ENCODE results near the gene HIC1.
"Not testable (repeated sequence)": the region's sequence is repeated elsewhere in the genome, so short reads cannot be mapped to it uniquely, and the experiment has no call there.

Gene HIC1, protein sequence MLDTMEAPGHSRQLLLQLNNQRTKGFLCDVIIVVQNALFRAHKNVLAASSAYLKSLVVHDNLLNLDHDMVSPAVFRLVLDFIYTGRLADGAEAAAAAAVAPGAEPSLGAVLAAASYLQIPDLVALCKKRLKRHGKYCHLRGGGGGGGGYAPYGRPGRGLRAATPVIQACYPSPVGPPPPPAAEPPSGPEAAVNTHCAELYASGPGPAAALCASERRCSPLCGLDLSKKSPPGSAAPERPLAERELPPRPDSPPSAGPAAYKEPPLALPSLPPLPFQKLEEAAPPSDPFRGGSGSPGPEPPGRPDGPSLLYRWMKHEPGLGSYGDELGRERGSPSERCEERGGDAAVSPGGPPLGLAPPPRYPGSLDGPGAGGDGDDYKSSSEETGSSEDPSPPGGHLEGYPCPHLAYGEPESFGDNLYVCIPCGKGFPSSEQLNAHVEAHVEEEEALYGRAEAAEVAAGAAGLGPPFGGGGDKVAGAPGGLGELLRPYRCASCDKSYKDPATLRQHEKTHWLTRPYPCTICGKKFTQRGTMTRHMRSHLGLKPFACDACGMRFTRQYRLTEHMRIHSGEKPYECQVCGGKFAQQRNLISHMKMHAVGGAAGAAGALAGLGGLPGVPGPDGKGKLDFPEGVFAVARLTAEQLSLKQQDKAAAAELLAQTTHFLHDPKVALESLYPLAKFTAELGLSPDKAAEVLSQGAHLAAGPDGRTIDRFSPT

DNA sequence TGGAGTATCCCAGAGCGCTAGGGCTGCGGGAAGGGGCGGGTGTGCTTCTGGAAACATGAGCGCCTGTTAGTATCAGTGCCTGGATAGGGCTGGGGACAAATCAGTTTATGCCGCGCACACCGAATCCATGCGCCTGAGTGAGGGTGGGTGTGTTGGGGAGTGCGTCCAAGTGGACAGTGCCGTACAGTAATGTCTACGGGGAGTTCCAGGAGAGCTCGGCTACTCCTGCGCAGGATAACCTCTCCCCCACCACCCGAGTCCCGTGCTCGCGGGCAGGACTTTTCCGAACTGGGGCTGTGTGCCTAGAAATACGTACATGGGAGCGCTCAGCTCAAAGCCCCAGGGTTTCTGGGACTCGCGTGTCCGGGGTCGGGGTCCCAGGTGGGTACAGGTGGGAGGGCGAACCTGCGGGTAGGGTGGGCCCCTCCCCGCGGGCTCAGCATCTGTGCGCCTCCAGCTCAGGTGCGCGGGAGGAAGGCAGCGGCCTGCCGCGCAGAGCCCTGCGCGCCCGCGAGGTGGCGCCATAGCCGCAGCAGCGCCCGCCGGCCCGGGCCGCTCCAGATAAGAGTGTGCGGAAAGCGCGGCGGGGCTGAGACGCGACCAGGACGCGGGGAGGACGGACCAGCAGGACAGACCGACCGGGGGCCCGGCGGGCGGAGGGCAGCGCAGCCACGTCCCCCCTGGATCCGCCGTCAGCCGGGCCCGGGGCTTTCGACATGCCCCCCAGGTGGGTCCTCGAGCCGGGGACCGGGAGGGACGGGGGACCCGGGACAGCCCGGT lies at the start of gene HIC1:
Gene HIC1 (plus strand): TSS at position 592 of the 780 bp plus-strand sequence. CDS start 1,588 bp downstream, outside the sequence.
- peak; percentile 51 to 73 for DNase-seq

DNA sequence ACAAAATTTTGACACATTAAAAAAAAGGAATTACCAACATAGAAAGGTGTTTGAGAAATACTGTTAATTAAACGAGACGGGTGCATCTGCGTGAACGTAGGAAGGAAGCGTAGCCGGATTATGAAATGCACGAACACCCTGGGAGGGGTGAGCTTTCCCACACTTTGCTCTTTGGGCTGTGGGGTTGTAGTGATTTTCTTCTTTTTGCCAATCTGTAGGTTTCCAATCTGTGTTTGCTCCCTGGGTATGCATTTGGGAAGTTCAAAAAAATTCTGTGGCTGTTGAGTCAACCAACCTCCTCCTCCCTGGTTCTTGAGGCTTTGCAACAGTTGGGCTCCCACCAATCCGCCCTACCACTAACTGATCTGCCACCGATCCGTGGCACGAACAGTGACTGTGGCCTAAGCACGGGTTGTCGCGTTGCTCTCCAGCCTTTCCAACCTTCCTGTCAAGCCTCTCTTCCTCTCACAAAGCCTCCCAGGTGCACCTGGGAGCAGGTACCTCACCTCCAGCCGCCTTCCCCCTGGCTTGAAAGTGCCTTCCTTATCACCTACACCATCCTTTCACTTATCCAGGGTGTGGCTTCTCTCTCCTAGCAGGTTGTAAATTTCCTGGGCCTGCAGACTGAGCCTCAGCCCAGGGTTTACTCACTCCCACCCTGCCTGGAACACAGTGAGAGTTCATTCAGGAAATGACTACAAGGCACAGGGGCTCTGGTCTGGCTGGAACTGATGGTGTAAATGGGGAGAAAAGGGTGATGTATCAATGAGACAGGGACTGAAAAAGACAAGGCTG lies 46.4 kb upstream of the HIC1 start:
- DNase-seq = no peak

GRCh38 chr17:2009737-2010136 lies 45.2 kb upstream of the HIC1 start:
- no peak for DNase-seq

DNA sequence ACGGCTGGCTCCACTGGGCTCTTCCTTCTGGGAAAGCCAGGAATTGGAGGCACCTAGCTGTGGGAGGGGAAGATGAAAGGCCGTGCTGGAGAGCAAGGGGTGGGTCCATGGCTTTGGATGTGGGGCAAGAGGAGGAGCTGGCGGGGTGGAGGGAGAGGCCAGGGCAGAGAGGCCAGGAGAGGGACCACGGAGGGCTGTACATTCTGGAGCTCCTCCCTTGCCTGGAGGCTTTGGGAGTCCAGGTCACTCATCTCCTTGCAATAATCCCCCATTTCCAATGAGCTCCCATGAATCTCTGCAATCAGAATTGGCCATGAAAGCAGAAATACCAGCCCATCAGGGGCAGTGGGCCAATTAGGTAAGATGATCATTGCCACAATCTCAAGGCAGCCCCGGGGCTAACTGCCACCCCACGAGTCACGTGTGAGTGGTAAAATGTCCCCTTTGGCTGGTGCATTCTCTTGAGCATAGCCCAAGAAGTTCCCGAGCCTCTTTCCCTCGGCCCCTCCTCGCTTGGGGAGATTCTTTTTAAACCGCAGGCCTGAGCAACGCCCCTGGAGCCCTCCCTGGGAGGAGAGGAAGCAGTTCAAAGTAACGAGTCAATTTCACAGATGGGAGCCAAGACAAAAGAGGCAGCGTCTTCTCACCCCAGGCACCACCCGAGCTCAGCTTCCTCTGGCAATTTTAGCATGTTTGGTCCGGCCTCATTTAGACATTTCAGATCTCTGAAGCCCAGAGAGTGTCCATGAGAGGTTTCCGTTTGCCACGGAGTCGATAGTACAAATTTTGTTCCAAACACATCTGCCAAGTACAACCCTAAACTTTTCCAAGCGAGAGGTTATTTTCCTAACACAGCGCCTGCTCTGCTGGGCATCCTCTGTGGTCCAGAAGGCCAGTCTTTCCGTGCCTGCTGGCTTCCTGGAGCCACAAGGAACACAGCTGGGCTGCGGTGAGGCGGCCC lies 43.2 kb upstream of the HIC1 start:
- DNase-seq = no peak

GRCh38 chr17:2012499-2012898 lies 42.4 kb upstream of the HIC1 start:
- DNase-seq = no peak

GRCh38 chr17:2013220-2013993 lies 41.5 kb upstream of the HIC1 start:
- not testable (repeated sequence) for DNase-seq

DNA sequence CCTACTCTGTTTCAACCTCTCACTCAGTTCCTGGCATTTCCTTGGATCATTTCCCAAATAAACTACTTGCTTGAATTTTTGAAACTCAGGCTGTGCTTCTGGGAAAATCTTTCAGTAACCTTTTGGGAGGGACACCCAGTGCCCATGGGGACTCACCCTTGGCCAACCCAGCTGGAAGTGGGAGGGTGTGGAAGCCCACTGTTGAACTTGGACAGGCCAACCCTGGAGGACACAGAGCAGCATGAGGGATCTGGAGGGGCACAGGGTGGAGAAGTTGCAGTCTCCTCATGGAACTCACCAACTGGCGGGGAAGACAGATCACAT lies 40.9 kb upstream of the HIC1 start:
- DNase-seq = no peak

DNA sequence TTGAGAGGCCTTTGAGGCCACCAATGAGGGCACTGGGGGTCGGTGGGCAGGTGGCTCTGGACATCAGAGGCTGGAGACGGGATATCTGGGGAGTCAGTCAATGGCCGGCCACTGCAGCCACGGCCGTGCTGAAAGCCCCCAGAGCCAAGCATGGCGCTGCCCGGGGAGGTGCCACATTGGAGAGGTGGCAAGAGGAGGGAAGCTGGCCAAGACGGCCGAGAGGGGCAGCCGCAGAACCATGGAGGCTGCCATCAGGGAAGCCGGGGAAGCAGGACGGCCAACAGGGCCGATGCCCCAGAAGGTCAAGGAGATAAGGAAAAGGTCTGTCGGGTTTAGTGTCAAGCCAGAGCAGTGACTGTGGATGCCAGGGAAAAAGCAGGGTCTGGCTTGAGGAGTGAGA lies 39.6 kb upstream of the HIC1 start:
- no peak for DNase-seq

DNA sequence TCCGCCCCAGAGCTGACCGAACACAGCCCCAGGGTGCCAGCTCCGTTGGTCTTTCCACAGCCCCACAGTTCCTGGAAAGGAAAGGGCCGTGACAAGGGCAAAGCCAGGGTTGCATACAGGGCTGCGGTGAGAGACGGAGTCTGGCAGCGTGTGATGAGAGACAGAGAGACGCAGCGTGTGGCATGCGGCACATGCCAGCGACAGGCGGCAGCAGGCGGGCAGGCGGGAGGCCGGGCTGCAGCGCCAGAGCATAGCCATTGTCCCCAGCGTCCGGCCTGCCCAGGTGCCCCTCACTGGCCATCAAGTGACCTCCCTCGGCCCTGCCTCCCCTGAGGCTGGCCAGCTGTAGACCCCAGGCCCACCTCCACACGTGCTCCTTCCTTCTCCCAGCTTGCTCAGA lies 38.4 kb upstream of the HIC1 start:
- no peak for DNase-seq

- DNase-seq = no peak
Measured at GRCh38 chr17:2017274-2017941, 37.5 kb upstream of the HIC1 start.

DNA sequence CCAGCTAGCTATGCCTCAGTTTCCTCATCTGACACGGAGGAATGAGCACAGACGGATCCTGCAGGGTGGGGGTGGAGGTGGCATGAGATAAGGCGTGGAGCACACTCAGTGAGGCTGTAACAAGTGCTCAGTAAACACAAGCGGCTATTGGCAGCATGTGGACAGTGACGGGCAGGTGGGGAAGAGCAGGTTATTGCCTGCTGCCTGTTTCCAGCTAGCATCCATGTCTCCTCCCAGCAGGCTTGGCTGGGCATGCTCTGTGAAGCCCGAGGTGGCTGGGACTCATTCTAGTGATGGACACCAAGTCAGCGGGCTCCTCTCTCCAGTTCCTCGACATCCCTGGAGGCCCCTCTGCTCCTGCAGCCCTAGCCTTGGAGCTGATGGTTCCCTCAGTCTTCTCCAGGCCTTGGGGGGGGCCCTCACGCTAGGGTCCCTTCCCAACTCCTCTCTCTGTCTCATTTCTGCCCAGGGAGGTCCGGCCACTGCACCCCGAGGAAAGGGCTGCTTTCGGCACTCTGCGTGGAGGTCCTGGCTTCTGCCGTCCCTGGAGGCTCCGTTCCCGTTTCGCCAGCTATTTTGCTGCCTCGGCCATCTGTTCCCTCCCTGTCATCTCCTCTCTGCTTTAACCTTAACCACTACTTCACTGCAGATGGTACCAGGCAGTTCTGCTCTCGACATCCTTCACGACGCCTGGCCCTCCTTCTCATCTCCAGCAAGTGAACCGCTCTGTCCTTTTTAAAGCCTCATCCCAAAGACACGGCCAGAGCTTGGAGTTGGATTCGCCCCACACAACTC lies 36.0 kb upstream of the HIC1 start:
- DNase-seq = no peak

DNA sequence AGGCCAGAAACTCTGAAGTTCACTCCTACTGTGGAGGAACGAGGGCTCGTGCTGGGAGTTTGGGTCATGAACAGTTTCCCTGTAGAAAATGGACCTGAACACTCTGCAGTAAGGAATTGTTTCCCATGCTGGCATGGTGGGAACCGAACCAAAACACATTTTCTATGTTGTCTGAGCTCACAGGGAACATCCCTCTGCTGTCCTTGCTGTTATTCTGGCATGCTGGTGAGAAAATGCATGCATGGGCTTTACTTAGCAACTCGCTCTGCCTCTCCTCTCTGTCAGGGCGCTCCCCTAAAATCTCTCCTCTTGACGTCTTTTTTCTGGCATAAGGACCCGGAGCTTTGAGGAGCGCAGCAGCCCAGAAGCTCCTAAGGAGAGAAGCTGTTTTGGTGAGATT lies 35.2 kb upstream of the HIC1 start:
- no peak for DNase-seq

GRCh38 chr17:2020721-2021120 lies 34.2 kb upstream of the HIC1 start:
- DNase-seq = no peak

GRCh38 chr17:2022647-2023240 lies 32.2 kb upstream of the HIC1 start:
- no peak for DNase-seq

DNA sequence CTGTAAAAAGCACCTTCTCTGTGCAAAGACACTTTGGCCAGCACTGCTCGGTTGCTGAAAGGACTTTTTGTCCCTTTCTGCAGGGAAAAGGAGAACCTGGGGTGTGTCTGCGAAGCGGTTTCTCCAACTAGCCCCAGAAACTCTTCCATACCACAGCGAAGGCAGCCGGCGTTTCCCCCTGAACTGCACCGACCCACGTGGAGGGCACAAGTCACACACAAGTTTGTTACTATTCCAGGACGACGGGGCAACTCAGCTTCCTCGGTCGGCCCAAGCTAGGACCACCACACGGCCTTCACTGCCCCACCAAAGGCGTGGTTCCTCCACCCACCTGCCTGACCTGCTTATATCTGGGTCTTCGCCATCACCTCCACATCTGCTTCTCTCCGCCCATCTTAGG lies 31.6 kb upstream of the HIC1 start:
- DNase-seq = no peak

GRCh38 chr17:2023692-2024571 lies 31.0 kb upstream of the HIC1 start:
- peak in 1 of 2 experiments; percentile 36 for DNase-seq

DNA sequence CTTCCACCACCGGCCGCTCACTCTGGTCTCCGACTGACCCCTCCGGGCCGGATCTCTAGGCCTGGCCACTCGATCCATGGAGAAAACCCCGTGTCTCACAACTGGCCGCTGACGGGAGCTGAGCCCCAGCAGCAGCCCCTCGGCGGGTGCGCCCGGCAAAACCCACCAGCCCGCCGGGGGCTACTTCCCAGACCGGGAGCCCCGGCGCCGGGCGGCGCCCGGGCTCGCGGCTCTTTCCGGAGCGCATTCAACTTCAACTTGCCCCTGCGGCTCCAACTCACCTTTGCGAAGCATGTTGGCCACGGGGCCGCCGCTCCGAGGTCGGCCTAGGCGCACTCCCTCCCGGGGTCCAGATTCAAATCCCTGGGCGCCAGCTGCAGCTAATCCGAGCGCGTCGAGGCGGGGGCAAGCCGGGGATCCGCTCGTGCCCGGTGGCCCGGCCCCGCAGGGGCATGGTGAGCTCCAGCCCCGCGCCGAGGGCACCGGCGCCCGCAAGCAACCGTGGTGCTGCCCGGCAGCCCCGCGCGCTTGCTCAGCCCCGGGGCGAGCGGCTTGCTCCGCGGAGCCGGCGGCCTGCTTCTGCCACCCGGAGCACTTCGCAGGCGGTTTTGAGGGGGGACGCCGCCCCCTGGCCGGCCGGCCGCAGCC lies 30.2 kb upstream of the HIC1 start:
- no peak for DNase-seq
